ENCODE results near the gene ATP2A1.

ATP2A1 gene

GRCh38 chr16:28893291-28893690, 15.0 kb downstream of the ATP2A1 start:
- no peak for TF ChIP-seq POLR2A (IDR thresholded peaks at IDR 0.05; ENCODE audit: extremely low read depth, insufficient read length)
- no peak for TF ChIP-seq CTCF (IDR thresholded peaks at IDR 0.05; ENCODE audit: low read depth, low read length)
- TF ChIP-seq MAX (IDR thresholded peaks at IDR 0.05; ENCODE audit: low read depth, low read length) = no peak
- no peak for TF ChIP-seq MYC (IDR thresholded peaks at IDR 0.05; ENCODE audit: low read depth, low read length)
- no peak for DNase-seq (ENCODE audit: low read depth)
- H3K4me3 ChIP-seq (ENCODE audit: low read depth, low read length) = no peak overlapping the region

GRCh38 chr16:28895609-28896008, 17.3 kb downstream of the ATP2A1 start:
- DNase-seq (ENCODE audit: low read depth) = no peak
- H3K4me3 ChIP-seq (ENCODE audit: low read depth, low read length) = no peak overlapping the region
- TF ChIP-seq MAX (IDR thresholded peaks at IDR 0.05; ENCODE audit: low read depth, low read length) = no peak
- no peak for TF ChIP-seq MYC (IDR thresholded peaks at IDR 0.05; ENCODE audit: low read depth, low read length)
- no peak for TF ChIP-seq POLR2A (IDR thresholded peaks at IDR 0.05; ENCODE audit: extremely low read depth, insufficient read length)
- no peak for TF ChIP-seq CTCF (IDR thresholded peaks at IDR 0.05; ENCODE audit: low read depth, low read length)

GRCh38 chr16:28897826-28898225, 19.5 kb downstream of the ATP2A1 start:
- TF ChIP-seq CTCF (IDR thresholded peaks at IDR 0.05; ENCODE audit: low read depth, low read length) (no peak), MYC (IDR thresholded peaks at IDR 0.05; ENCODE audit: low read depth, low read length) (no peak), MAX (IDR thresholded peaks at IDR 0.05; ENCODE audit: low read depth, low read length) (no peak), POLR2A (IDR thresholded peaks at IDR 0.05; ENCODE audit: extremely low read depth, insufficient read length) (no peak)

GRCh38 chr16:28898266-28898665, 20.0 kb downstream of the ATP2A1 start:
- no peak for DNase-seq (ENCODE audit: low read depth)
- TF ChIP-seq CTCF (IDR thresholded peaks at IDR 0.05; ENCODE audit: low read depth, low read length) (no peak), MAX (IDR thresholded peaks at IDR 0.05; ENCODE audit: low read depth, low read length) (no peak), MYC (IDR thresholded peaks at IDR 0.05; ENCODE audit: low read depth, low read length) (no peak), POLR2A (IDR thresholded peaks at IDR 0.05; ENCODE audit: extremely low read depth, insufficient read length) (no peak)
- H3K4me3 ChIP-seq (ENCODE audit: low read depth, low read length) = no peak overlapping the region

More at GRCh38 chr16:28897826-28898225, 19.5 kb downstream of the ATP2A1 start:
- H3K4me3 ChIP-seq (ENCODE audit: low read depth, low read length) = no peak overlapping the region
- no peak for DNase-seq (ENCODE audit: low read depth)

GRCh38 chr16:28898942-28899341, 20.7 kb downstream of the ATP2A1 start:
- no peak overlapping the region for H3K4me3 ChIP-seq (ENCODE audit: low read depth, low read length)
- DNase-seq (ENCODE audit: low read depth) = no peak
- TF ChIP-seq CTCF (IDR thresholded peaks at IDR 0.05; ENCODE audit: low read depth, low read length) (no peak), MAX (IDR thresholded peaks at IDR 0.05; ENCODE audit: low read depth, low read length) (no peak), MYC (IDR thresholded peaks at IDR 0.05; ENCODE audit: low read depth, low read length) (no peak), POLR2A (IDR thresholded peaks at IDR 0.05; ENCODE audit: extremely low read depth, insufficient read length) (no peak)
